22Rv1 (cell line): ENCODE results near the gene GPRASP2.
"Not testable (repeated sequence)": the region's sequence is repeated elsewhere in the genome, so short reads cannot be mapped to it uniquely, and the experiment has no call there.

Experiments
- H3K27ac ChIP-seq: fragments of 450-650 bp; 2 replicates; pipeline ENCODE4 v1.5.1; 2017
- CTCF ChIP-seq: fragments of 450-650 bp; IDR thresholded peaks from 2 replicates; pipeline ENCODE4 v1.5.1; 2017; ENCODE audit warnings: mild to moderate bottlenecking
- ZFX ChIP-seq: fragments of 450-650 bp; IDR thresholded peaks from 2 replicates; pipeline ENCODE4 v1.6.1; 2017; ENCODE audit warnings: antibody characterized with exemption, borderline replicate concordance

GPRASP2 gene

GRCh38 chrX:102697494-102697893 lies 14.8 kb upstream of the GPRASP2 start:
- no peak for TF ChIP-seq CTCF
- TF ChIP-seq ZFX: no peak
- no peak overlapping the region for H3K27ac ChIP-seq

- no peak overlapping the region for H3K27ac ChIP-seq
- TF ChIP-seq CTCF (no peak), ZFX (no peak)
Observed at GRCh38 chrX:102708900-102709299, 3.3 kb upstream of the GPRASP2 start.

- TF ChIP-seq CTCF (no peak), ZFX (no peak)
- no peak overlapping the region for H3K27ac ChIP-seq
Observed at GRCh38 chrX:102711872-102712215, 404 bp upstream of the GPRASP2 start.

DNA sequence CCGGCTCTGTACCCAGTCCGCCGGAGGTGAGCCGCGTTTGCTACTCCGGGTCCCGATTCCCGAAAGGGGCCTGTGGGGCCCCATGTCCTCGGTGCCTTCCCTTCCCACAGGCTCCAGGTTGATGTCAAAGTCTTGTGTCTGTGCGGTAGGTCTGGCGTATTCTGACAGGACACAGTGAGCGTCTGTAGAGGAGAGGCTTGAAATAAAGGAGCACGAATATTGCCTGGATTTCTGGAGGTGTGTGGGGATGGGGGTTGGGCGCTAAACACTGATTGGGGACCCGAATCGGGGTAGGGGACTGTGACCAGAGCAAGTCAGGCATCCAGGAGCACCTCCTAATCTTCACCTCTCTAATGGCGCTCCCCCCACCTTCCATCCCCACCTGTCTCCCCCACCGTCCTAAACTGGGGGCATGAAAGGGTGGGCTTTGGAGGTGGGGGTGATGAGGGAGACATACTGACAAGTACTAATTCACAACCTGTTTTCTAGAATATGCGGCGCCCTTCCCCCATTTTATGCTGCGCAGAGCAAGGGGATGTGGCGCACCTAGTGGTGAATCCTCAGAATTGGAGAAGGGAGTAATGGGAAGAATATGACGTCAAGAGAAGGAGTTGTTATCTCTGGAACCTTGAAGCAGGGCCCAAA lies 855 bp downstream of the GPRASP2 start:
- peak overlapping the region; percentile 46 for H3K27ac ChIP-seq
- no peak for TF ChIP-seq ZFX
- TF ChIP-seq CTCF: peak; percentile 64

- no peak overlapping the region for H3K27ac ChIP-seq
- no peak for TF ChIP-seq ZFX
- 0 out of 2 replicates have a peak, but pooled peaks have one; percentile 20 for TF ChIP-seq CTCF
Observed at GRCh38 chrX:102714994-102715393, 2.7 kb downstream of the GPRASP2 start.

DNA sequence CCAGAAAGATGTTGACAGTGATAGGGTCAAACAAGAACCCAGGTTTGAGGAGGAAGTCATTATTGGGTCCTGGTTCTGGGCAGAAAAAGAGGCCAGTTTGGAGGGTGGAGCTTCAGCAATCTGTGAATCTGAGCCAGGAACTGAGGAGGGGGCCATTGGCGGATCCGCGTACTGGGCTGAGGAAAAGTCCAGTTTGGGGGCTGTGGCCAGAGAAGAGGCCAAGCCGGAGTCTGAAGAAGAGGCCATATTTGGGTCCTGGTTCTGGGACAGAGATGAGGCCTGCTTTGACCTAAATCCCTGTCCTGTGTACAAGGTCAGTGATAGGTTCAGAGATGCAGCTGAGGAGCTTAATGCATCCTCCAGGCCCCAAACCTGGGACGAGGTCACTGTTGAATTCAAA lies 3.7 kb downstream of the GPRASP2 start:
- no peak for TF ChIP-seq CTCF
- no peak for TF ChIP-seq ZFX
- no peak overlapping the region for H3K27ac ChIP-seq

GRCh38 chrX:102720237-102721168 lies 8.3 kb downstream of the GPRASP2 start, which contains the start of gene GPRASP3:
GPRASP3 (plus strand) TSS chrX:102720743; CDS start chrX:102748996, 28,253 bp downstream.
- no peak for TF ChIP-seq ZFX
- no peak for TF ChIP-seq CTCF
- H3K27ac ChIP-seq: peak within 1 kb of the TSS; percentile 20; the same call in 1 of the 2 replicates

- not testable (repeated sequence) for H3K27ac ChIP-seq
Observed at GRCh38 chrX:102721169-102721506, 8.9 kb downstream of the GPRASP2 start.
